Stomach (tissue), 4 donors: ENCODE results near the gene RWDD2A.

Source experiments
- POLR2A ChIP-seq, 4 donors: fragments of 450-650 bp; IDR thresholded peaks; one replicate each; pipeline ENCODE4 v1.6.1; 2016; ENCODE audit warnings: antibody characterized with exemption in 4 of 4, control low read depth in 2 of 4, mild to moderate bottlenecking in 1 of 4, moderate library complexity in 1 of 4
- POLR2AphosphoS5 ChIP-seq, 3 donors: sonication (generic); formaldehyde crosslinking; IDR thresholded peaks; one replicate each; pipeline ENCODE4 v1.6.1; 2016; ENCODE audit warnings: antibody characterized with exemption in 3 of 3
- TF ChIP-seq, protein P1 (sequence below), 7 experiments: fragments of 450-650 bp in 4 of 7; fragments of 200-600 bp in 3 of 7; sonication (generic) in 3 of 7; IDR thresholded peaks; one replicate each; pipeline ENCODE4 v1.5.1; 2016 to 2019; ENCODE audit warnings: antibody characterized with exemption in 7 of 7, control low read depth in 2 of 7, mild to moderate bottlenecking in 1 of 7

DNA sequence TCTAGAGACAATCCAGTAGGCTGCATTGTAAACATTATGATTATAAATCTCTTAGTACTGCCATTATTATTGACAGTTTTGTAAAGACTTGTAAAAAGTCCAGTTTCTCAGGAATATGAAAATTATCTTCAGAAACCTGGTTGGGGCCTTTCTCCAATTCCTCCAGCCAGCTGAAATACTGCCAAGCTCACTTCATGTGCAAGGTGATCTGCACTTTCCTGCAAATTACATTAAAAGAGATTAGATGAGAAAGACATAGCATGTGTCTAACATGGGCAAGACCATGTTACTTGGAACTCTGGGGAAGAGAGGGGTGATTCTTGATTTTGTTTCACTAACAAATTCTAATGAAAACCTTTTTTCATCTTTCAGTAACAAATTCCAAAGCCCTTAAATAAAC lies 24.1 kb upstream of the RWDD2A start:
- TF ChIP-seq POLR2A (IDR thresholded peaks at IDR 0.05) (no peak), POLR2AphosphoS5 (IDR thresholded peaks at IDR 0.05) (no peak)
- TF ChIP-seq, protein P1, sequence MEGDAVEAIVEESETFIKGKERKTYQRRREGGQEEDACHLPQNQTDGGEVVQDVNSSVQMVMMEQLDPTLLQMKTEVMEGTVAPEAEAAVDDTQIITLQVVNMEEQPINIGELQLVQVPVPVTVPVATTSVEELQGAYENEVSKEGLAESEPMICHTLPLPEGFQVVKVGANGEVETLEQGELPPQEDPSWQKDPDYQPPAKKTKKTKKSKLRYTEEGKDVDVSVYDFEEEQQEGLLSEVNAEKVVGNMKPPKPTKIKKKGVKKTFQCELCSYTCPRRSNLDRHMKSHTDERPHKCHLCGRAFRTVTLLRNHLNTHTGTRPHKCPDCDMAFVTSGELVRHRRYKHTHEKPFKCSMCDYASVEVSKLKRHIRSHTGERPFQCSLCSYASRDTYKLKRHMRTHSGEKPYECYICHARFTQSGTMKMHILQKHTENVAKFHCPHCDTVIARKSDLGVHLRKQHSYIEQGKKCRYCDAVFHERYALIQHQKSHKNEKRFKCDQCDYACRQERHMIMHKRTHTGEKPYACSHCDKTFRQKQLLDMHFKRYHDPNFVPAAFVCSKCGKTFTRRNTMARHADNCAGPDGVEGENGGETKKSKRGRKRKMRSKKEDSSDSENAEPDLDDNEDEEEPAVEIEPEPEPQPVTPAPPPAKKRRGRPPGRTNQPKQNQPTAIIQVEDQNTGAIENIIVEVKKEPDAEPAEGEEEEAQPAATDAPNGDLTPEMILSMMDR (IDR thresholded peaks at IDR 0.05): no peak
